HCT116 (cell line): ENCODE data around the gene PLD6.

ENCODE experiments used
- POLR2A ChIP-seq: IDR thresholded peaks from 2 replicates; pipeline ENCODE4 v1.7.0; 2011; ENCODE audit warnings: borderline replicate concordance; ENCODE audit not compliant: insufficient read depth, insufficient read length; ENCODE audit errors: extremely low read depth
- POLR2AphosphoS5 ChIP-seq: IDR thresholded peaks from 2 replicates; pipeline ENCODE4 v1.6.1; 2011; ENCODE audit warnings: mild to moderate bottlenecking, low read depth, low read length, moderate library complexity
- TF ChIP-seq, protein P1 (sequence below), 3 experiments: fragments of 200-600 bp in 1 of 3; sonication (generic) in 1 of 3; IDR thresholded peaks in 2 of 3; conservative IDR thresholded peaks in 1 of 3; 2 replicates each; pipeline ENCODE4 v1.5.1; 2012 to 2017; ENCODE audit warnings: low read depth in 2 of 3, low read length in 2 of 3, antibody characterized with exemption in 1 of 3, borderline replicate concordance in 1 of 3, control low read depth in 1 of 3, mild to moderate bottlenecking in 1 of 3, mixed read lengths in 1 of 3, mixed run types in 1 of 3, moderate library complexity in 1 of 3; ENCODE audit not compliant: insufficient read depth in 1 of 3

- TF ChIP-seq, protein P1, sequence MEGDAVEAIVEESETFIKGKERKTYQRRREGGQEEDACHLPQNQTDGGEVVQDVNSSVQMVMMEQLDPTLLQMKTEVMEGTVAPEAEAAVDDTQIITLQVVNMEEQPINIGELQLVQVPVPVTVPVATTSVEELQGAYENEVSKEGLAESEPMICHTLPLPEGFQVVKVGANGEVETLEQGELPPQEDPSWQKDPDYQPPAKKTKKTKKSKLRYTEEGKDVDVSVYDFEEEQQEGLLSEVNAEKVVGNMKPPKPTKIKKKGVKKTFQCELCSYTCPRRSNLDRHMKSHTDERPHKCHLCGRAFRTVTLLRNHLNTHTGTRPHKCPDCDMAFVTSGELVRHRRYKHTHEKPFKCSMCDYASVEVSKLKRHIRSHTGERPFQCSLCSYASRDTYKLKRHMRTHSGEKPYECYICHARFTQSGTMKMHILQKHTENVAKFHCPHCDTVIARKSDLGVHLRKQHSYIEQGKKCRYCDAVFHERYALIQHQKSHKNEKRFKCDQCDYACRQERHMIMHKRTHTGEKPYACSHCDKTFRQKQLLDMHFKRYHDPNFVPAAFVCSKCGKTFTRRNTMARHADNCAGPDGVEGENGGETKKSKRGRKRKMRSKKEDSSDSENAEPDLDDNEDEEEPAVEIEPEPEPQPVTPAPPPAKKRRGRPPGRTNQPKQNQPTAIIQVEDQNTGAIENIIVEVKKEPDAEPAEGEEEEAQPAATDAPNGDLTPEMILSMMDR (IDR thresholded peaks at IDR 0.05 in 2 of 3, conservative IDR thresholded peaks at IDR 0.05 in 1 of 3; ENCODE audit: borderline replicate concordance in 1 of 3, insufficient read depth in 1 of 3, low read depth in 2 of 3, low read length in 2 of 3) = no peak
- TF ChIP-seq POLR2AphosphoS5 (no peak), POLR2A (no peak)
Measured at GRCh38 chr17:17161759-17162158, 44.4 kb downstream of the PLD6 start.
